Measurements from ENCODE around the gene NPL.

The NPL gene

GRCh38 chr1:182848736-182849135, 59.2 kb downstream of the NPL start:
- DNase-seq: no peak
- in situ Hi-C loops (cut with MboI; ENCODE audit: low pct_unique_long_range_greater_than_20kb, low sequenced_read_pairs): no loop called here

DNA sequence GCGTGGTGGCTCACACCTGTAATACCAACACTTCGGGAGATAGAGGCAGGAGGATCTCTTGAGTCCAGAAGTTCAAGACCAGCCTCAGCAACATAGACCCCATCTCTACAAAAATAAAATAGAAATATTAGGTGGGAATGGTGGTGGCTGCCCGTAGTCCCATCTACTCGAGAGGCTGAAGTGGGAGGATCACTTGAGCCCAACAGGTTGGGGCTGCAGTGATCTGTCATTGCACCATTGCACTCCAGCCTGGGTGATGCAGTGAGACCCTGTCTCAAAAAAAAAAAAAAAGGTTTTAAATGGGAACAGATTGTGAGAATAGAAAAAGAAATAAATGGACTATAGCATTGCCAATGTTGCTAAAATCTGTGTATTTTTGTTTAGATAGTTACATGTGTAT, 60.7 kb downstream of the NPL start:
- DNase-seq: no peak
- in situ Hi-C loops (cut with MboI; ENCODE audit: low pct_unique_long_range_greater_than_20kb, low sequenced_read_pairs): no loop called here

- in situ Hi-C loops (cut with MboI; ENCODE audit: low pct_unique_long_range_greater_than_20kb, low sequenced_read_pairs): no loop called here
- DNase-seq: no peak
Observed at GRCh38 chr1:182851825-182852224, 62.3 kb downstream of the NPL start.

- no peak for DNase-seq
- in situ Hi-C loops (cut with MboI; ENCODE audit: low pct_unique_long_range_greater_than_20kb, low sequenced_read_pairs): no loop called here
Observed at GRCh38 chr1:182855911-182856310, 66.3 kb downstream of the NPL start.

DNA sequence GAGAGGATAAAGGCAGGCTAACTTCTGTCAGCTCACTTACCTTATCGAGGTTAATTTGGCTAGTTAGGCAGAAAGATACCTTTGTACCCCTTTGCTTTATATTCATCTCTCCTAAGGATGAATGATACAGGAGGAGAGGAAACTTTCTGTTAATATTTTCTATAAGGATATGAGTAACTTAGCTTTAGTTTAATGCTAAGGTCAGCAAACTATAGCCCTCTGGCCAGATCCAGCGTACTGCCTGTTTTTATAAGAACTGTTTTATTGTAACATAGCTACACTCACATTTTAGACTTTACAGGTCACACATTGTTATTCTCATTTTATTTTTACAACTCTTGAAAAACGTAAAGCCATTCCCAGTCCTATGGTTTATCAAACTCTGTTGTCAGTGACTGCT, 67.6 kb downstream of the NPL start:
- in situ Hi-C loops (cut with MboI; ENCODE audit: low pct_unique_long_range_greater_than_20kb, low sequenced_read_pairs): no loop called here
- no peak for DNase-seq

DNA sequence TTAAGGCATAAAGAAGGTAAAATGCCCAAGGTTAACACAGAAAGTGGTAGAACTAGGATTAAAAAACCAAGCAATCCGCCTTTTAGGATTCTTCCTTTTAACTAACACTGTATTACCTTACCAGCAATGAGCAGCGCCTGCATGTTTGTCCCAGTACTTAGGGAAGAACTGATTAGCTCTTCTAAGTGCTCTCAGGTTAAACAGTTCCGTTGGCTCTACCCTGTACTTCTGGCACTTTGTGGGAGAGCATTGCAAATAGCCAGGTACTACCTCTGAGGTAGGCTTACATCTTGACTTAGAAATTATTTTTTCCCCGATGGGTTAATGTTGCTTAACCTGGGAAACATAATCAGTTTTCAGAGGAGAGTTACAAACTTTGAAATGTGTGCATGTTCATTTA, 71.1 kb downstream of the NPL start:
- in situ Hi-C loops (cut with MboI; ENCODE audit: low pct_unique_long_range_greater_than_20kb, low sequenced_read_pairs): no loop called here
- DNase-seq: no peak

- DNase-seq: no peak
- in situ Hi-C loops (cut with MboI; ENCODE audit: low pct_unique_long_range_greater_than_20kb, low sequenced_read_pairs): no loop called here
Observed at GRCh38 chr1:182861994-182862393, 72.4 kb downstream of the NPL start.

GRCh38 chr1:182862827-182863226, 73.3 kb downstream of the NPL start:
- no peak for DNase-seq
- in situ Hi-C loops (cut with MboI; ENCODE audit: low pct_unique_long_range_greater_than_20kb, low sequenced_read_pairs): no loop called here

GRCh38 chr1:182863940-182864339, 74.4 kb downstream of the NPL start:
- no peak for DNase-seq
- in situ Hi-C loops (cut with MboI; ENCODE audit: low pct_unique_long_range_greater_than_20kb, low sequenced_read_pairs): no loop called here

GRCh38 chr1:182867861-182868260, 78.3 kb downstream of the NPL start:
- DNase-seq: no peak
- in situ Hi-C loops (cut with MboI; ENCODE audit: low pct_unique_long_range_greater_than_20kb, low sequenced_read_pairs): no loop called here

DNA sequence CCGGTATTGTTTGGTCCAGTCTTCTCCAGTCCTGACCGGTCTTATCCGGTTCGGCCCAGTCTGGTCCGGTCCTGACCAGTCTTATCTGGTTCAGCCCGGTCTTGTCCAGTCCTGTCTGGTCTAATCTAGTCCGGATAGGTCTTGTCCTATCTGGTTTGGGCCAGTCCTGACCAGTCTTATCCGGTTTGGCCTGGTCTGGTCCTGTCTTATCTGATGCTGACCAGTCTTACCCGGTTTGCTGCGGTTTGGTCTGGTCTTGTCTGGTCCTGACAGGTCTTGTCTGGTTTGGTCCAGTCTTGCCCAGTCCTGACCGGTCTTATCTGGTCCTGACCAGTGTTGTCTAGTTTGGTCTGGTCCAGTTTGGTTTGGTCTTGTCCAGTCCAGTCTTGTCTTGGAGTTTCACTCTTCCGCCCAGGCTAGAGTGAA, 79.7 kb downstream of the NPL start:
- no peak for DNase-seq
- in situ Hi-C loops (cut with MboI; ENCODE audit: low pct_unique_long_range_greater_than_20kb, low sequenced_read_pairs): no loop called here

DNA sequence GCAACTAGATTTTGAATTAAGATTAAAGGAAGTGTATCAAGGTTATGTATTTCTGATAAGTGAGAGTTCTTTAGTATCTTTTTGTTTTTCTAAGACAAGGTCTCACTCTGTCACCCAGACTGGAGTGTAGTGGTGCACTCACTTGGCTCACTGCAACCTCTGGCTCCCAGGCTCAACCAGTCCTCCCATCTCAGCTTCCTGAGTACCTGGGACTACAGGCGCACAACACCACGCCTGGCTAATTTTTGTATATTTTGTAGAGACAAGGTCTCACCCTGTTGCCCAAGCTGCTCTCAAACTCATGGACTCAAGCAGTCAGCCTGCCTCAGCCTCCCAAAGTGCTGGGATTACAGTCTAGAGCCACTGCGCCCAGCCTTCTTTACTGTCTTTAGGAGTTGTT, 83.3 kb downstream of the NPL start:
- in situ Hi-C loops (cut with MboI; ENCODE audit: low pct_unique_long_range_greater_than_20kb, low sequenced_read_pairs): no loop called here
- DNase-seq: no peak

GRCh38 chr1:182875889-182876288, 86.3 kb downstream of the NPL start:
- no peak for DNase-seq
- in situ Hi-C loops (cut with MboI; ENCODE audit: low pct_unique_long_range_greater_than_20kb, low sequenced_read_pairs): no loop called here

DNA sequence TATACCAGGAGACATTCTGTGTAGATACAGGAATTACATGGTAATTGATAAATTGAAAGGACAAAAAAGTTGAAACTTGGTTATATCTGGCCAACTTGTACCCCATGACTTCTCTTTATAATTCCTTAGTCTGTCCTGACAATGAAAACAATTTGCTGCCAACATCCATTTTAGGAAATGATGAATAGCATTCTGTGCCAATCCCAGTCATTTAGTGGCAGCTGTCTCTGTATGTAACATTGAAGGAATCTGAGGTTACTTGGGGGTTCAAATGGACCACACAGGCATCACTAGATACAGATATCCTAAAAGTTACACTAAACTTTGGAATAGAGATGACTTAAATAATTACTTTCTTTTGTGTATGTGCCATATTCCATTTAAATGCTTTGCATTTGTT, 87.8 kb downstream of the NPL start:
- in situ Hi-C loops (cut with MboI; ENCODE audit: low pct_unique_long_range_greater_than_20kb, low sequenced_read_pairs): no loop called here
- DNase-seq: no peak

DNA sequence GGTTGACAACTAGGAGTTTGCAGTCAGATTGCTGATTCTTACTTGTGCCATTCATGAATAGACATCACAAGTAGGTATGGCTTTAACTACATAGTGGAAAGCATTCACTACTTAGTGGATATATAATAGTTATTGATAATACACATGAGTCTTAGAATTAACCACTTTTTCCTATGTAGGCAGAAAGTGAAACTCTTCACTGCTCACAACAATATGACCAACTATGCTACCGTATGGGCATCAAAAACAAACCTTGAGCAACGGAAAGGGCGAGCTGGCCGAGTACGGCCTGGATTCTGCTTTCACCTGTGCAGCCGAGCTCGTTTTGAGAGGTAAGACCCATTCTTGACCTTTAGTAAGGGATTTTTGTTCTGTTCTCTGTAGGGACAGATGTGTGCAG, 88.3 kb downstream of the NPL start:
- in situ Hi-C loops (cut with MboI; ENCODE audit: low pct_unique_long_range_greater_than_20kb, low sequenced_read_pairs): no loop called here
- no peak for DNase-seq

Data from KBM-7 (cell line).